BE2C (cell line): ENCODE measurements around the gene MPV17L.
"Not testable (repeated sequence)": the region's sequence is repeated elsewhere in the genome, so short reads cannot be mapped to it uniquely, and the experiment has no call there.

Experiments used
- DNase-seq: peaks from one replicate; pipeline ENCODE4 v3.0.0-alpha.2; 2020
- H3K27me3 ChIP-seq: fragments of 250-450 bp; sonication (Bioruptor Pico); 2 replicates; pipeline ENCODE4 v1.5.1; 2020; ENCODE audit warnings: mild to moderate bottlenecking
- H3K36me3 ChIP-seq: fragments of 250-450 bp; sonication (Bioruptor Pico); 2 replicates; pipeline ENCODE4 v1.5.1; 2020; ENCODE audit warnings: mild to moderate bottlenecking
- H3K4me1 ChIP-seq: fragments of 250-450 bp; sonication (Bioruptor Pico); 2 replicates; pipeline ENCODE4 v1.5.1; 2020
- H3K4me3 ChIP-seq: 2 replicates; pipeline ENCODE4 v1.5.1; 2011; ENCODE audit warnings: low read depth, low read length
- H3K9me3 ChIP-seq: fragments of 250-450 bp; sonication (Bioruptor Pico); 2 replicates; pipeline ENCODE4 v1.5.1; 2020
- CTCF ChIP-seq: IDR thresholded peaks from 2 replicates; pipeline ENCODE4 v1.5.1; 2012; ENCODE audit warnings: mild to moderate bottlenecking, low read depth, low read length

Gene MPV17L

GRCh38 chr16:15435216-15435864 is 39.8 kb downstream of the MPV17L start:
- H3K4me1 ChIP-seq = no peaks in the 10 kb centered on the region; the same call in 1 of the 2 replicates
- no peaks in the 10 kb centered on the region for H3K36me3 ChIP-seq
- no peak for TF ChIP-seq CTCF
- H3K9me3 ChIP-seq = no peaks in the 10 kb centered on the region
- peak overlapping the region; percentile 59 for H3K4me3 ChIP-seq
- H3K27me3 ChIP-seq = peaks cover 9% of the 10 kb centered on the region
- DNase-seq = no peak

- H3K9me3 ChIP-seq = no peaks in the 10 kb centered on the region
- H3K36me3 ChIP-seq = no peaks in the 10 kb centered on the region
- H3K4me1 ChIP-seq = no peaks in the 10 kb centered on the region; the same call in 1 of the 2 replicates
- H3K27me3 ChIP-seq = peaks cover 9% of the 10 kb centered on the region
- no peak for TF ChIP-seq CTCF
- no peak overlapping the region for H3K4me3 ChIP-seq
- DNase-seq = no peak
These were observed 43.5 kb downstream of the MPV17L start for GRCh38 chr16:15439102-15439501.

- no peak for DNase-seq
- H3K36me3 ChIP-seq = no peaks in the 10 kb centered on the region
- TF ChIP-seq CTCF = no peak
- H3K4me1 ChIP-seq = no peaks in the 10 kb centered on the region; the same call in 1 of the 2 replicates
- no peak overlapping the region for H3K4me3 ChIP-seq
- no peaks in the 10 kb centered on the region for H3K9me3 ChIP-seq
- peaks cover 9% of the 10 kb centered on the region for H3K27me3 ChIP-seq
These were observed 44.0 kb downstream of the MPV17L start for GRCh38 chr16:15439521-15439920.

- H3K4me3 ChIP-seq = no peak overlapping the region
- no peaks in the 10 kb centered on the region for H3K36me3 ChIP-seq
- TF ChIP-seq CTCF = no peak
- H3K9me3 ChIP-seq = no peaks in the 10 kb centered on the region
- no peaks in the 10 kb centered on the region for H3K4me1 ChIP-seq
- DNase-seq = no peak
- no peaks in the 10 kb centered on the region for H3K27me3 ChIP-seq
These were observed 45.3 kb downstream of the MPV17L start for GRCh38 chr16:15440852-15441251.

- not testable (repeated sequence) for H3K4me3 ChIP-seq, H3K27me3 ChIP-seq, H3K36me3 ChIP-seq, DNase-seq, H3K9me3 ChIP-seq, H3K4me1 ChIP-seq
These were observed 46.6 kb downstream of the MPV17L start for GRCh38 chr16:15442140-15442539.

GRCh38 chr16:15443753-15444152 is 48.2 kb downstream of the MPV17L start:
- no peak for TF ChIP-seq CTCF
- no peaks in the 10 kb centered on the region for H3K4me1 ChIP-seq

More at GRCh38 chr16:15443753-15444152, 48.2 kb downstream of the MPV17L start:
- Histone ChIP-seq H3K4me3 (no peak overlapping the region), H3K36me3 (no peaks in the 10 kb centered on the region), H3K27me3 (no peaks in the 10 kb centered on the region), H3K9me3 (no peaks in the 10 kb centered on the region)
- no peak for DNase-seq
